Embryonic facial prominence (tissue), 1 donor: ENCODE results near the gene SMURF2.
"Not testable (repeated sequence)": the region's sequence is repeated elsewhere in the genome, so short reads cannot be mapped to it uniquely, and the experiment has no call there.

Source experiments
- DNase-seq: peaks from one replicate; pipeline ENCODE4 v3.0.0-alpha.2; 2016; ENCODE audit errors: extremely low spot score

The SMURF2 gene

DNA sequence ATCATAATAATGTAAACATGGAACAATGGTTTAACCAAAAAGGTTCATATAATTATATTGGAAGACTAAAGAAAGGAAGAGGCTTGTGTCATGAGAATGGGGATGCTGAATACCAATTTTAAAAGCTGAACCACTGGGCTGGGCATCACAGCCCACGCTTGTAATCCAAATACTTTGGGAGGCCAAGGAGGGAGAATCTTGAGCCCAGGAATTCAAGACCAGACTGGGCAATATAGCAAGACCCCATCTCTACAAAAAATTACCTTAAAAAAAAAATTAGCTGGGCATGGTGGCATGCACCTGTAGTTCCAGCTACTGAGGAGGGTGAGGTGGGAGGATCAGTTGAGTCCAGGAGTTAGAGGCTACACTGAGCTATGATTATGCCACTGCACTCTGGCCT, 65.1 kb downstream of the SMURF2 start:
- no peak for DNase-seq

- no peak for DNase-seq
These were observed 65.7 kb downstream of the SMURF2 start for GRCh38 chr17:64596439-64596838.

GRCh38 chr17:64591944-64592343, 70.2 kb downstream of the SMURF2 start:
- DNase-seq = no peak

GRCh38 chr17:64585146-64585545, 77.0 kb downstream of the SMURF2 start:
- no peak for DNase-seq

- DNase-seq = no peak
These were observed 79.1 kb downstream of the SMURF2 start for GRCh38 chr17:64583038-64583437.

GRCh38 chr17:64580384-64581315, 81.5 kb downstream of the SMURF2 start:
- DNase-seq = no peak

GRCh38 chr17:64579917-64580316, 82.2 kb downstream of the SMURF2 start:
- DNase-seq = no peak

GRCh38 chr17:64577025-64577424, 85.1 kb downstream of the SMURF2 start:
- not testable (repeated sequence) for DNase-seq

GRCh38 chr17:64575431-64575830, 86.7 kb downstream of the SMURF2 start:
- no peak for DNase-seq

DNA sequence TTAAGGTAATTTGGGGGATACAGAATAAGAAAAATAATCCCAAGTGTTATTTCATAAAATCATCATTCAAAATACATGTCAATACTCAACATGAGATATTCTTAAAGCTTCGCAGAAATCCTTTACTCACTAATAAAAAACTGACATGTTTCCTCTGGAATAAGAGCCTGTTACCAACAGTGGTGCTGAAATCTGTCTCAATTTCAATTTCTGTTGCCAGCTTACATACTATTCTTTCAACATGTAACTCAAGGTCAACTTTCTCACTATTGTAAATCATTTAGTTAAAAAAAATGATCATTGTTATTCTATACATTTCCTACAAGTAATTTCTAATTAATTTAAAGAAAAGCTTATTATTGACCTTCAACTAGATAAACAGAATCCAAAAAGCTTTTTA, 87.5 kb downstream of the SMURF2 start:
- DNase-seq = no peak

DNA sequence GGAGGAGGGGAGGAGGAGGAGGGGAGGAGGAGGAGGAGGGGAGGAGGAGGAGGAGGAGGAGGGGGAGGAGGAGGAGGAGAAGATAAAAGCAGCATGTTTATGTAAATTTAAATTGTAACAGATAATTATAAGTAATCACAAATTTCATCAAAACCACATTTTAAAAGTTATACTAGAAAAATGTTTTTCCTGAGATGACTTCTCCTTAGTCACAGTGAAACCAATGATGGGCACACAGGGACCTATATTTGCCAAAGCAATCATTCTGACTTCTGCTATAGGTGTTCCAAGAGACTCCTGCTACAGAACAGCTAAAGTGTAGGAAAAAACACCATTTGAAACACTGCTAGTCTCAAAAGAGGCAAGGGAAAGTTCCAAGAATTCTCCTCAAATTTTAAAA, 88.9 kb downstream of the SMURF2 start:
- DNase-seq = no peak

DNA sequence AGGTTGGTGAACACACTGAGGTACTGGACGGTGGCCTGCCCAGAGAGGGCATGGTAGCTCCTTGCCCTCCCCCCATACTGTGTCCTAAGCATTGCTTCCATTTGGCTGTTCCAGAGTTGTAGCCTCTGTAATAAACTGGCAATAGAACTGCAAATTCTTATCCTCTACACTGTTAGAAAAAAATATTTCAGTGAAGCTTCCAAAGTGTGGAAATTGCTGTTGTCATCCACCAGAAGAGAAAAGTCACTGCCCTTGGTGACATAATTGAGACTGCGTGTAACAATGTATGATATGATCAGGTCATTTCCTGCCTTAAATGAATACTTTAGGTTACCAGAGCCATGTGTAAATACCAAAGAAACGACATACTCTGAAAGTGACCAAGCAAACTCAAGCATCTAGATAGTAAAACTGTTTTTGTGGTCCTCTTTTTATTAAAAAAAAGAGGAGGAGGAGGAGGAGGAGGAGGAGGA, 89.4 kb downstream of the SMURF2 start:
- no peak for DNase-seq

- DNase-seq = no peak
These were observed 90.4 kb downstream of the SMURF2 start for GRCh38 chr17:64571746-64572145.

GRCh38 chr17:64565563-64565962, 96.5 kb downstream of the SMURF2 start:
- DNase-seq = no peak

DNA sequence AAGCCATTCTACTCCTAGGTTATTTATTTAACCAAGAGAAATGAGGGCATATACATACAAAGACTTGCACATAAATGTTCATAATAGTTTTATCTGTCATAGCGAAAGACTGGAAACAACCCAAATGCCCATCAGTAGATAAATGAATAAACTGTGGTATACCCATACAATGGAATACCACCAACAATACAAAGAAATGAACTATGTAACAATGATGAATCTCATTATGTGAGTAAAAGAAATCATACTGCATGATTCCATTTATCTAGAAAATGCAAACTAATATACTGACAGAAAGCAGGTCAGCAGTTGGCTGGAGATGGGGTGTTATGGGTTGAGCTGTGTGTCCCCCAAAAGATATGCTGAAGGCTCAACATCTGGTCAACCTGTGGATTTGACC, 98.0 kb downstream of the SMURF2 start:
- no peak for DNase-seq

DNA sequence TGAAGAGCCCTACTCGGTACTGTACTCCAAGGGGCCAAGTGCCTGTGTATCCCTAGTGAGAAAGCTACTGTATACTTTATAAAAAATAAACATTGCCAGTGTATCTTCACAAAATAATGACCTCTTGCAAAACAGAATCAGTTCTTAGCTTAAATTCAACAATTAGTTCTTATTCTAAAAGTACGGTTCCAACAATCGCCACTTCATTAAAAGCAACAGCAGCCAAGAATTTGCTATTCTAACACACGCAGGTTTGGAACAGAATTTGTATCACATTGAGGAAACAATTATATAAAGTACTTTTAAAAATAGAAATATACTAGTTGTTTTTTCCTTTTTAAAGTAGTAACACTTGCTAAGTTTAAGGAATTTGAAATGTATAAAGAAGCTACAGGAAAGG, 106.8 kb downstream of the SMURF2 start:
- no peak for DNase-seq

GRCh38 chr17:64554028-64554637, 108.0 kb downstream of the SMURF2 start:
- no peak for DNase-seq

GRCh38 chr17:64551461-64551860, 110.6 kb downstream of the SMURF2 start:
- DNase-seq = no peak

GRCh38 chr17:64547319-64547718, 114.8 kb downstream of the SMURF2 start:
- no peak for DNase-seq

GRCh38 chr17:64546716-64547115, 115.4 kb downstream of the SMURF2 start:
- no peak for DNase-seq

- DNase-seq = no peak
These were observed 117.4 kb downstream of the SMURF2 start for GRCh38 chr17:64544742-64545141.

GRCh38 chr17:64540118-64540776, 121.9 kb downstream of the SMURF2 start:
- DNase-seq = no peak
